IPS-15b (cell line): ENCODE results near the gene SPATA24.

Experiments
- H3K27me3 ChIP-seq: one replicate; pipeline ENCODE4 v1.6.1; 2013; ENCODE audit warnings: low read length; ENCODE audit not compliant: control insufficient read depth, insufficient read depth
- H3K36me3 ChIP-seq: one replicate; pipeline ENCODE4 v1.6.1; 2013; ENCODE audit warnings: low read length; ENCODE audit not compliant: control insufficient read depth, insufficient read depth
- H3K4me1 ChIP-seq: one replicate; pipeline ENCODE4 v1.6.1; 2013; ENCODE audit warnings: mild to moderate bottlenecking, low read length; ENCODE audit not compliant: control insufficient read depth, insufficient read depth
- H3K4me3 ChIP-seq: one replicate; pipeline ENCODE4 v1.5.1; 2013; ENCODE audit warnings: low read depth, low read length
- H3K9ac ChIP-seq: one replicate; pipeline ENCODE4 v1.6.1; 2013; ENCODE audit warnings: low read depth, mild to moderate bottlenecking, low read length
- H3K9me3 ChIP-seq: one replicate; pipeline ENCODE4 v1.6.1; 2013; ENCODE audit warnings: mild to moderate bottlenecking, low read length; ENCODE audit not compliant: control insufficient read depth, insufficient read depth

SPATA24 gene

GRCh38 chr5:139431706-139432105 lies 27.8 kb upstream of the SPATA24 start:
- Histone ChIP-seq H3K4me1 (no peaks in the 10 kb centered on the region), H3K36me3 (peaks cover 3% of the 10 kb centered on the region), H3K27me3 (no peaks in the 10 kb centered on the region), H3K4me3 (no peak overlapping the region), H3K9me3 (no peaks in the 10 kb centered on the region), H3K9ac (no peak overlapping the region)

- Histone ChIP-seq H3K36me3 (peaks cover 6% of the 10 kb centered on the region), H3K4me3 (no peak overlapping the region), H3K9me3 (no peaks in the 10 kb centered on the region), H3K9ac (no peak overlapping the region), H3K4me1 (no peaks in the 10 kb centered on the region), H3K27me3 (no peaks in the 10 kb centered on the region)
Observed at GRCh38 chr5:139430015-139430414, 26.1 kb upstream of the SPATA24 start.

- H3K9ac ChIP-seq = no peak overlapping the region
- H3K9me3 ChIP-seq = no peaks in the 10 kb centered on the region
- H3K4me3 ChIP-seq = no peak overlapping the region
- H3K36me3 ChIP-seq = peaks cover 3% of the 10 kb centered on the region
- H3K27me3 ChIP-seq = no peaks in the 10 kb centered on the region
- no peaks in the 10 kb centered on the region for H3K4me1 ChIP-seq
Observed at GRCh38 chr5:139426203-139426885, 22.5 kb upstream of the SPATA24 start.

- Histone ChIP-seq H3K9ac (no peak overlapping the region), H3K4me1 (no peaks in the 10 kb centered on the region), H3K36me3 (peaks cover 3% of the 10 kb centered on the region), H3K27me3 (no peaks in the 10 kb centered on the region), H3K9me3 (no peaks in the 10 kb centered on the region), H3K4me3 (no peak overlapping the region)
Observed at GRCh38 chr5:139425497-139425896, 21.6 kb upstream of the SPATA24 start.

GRCh38 chr5:139422307-139422893 lies 18.5 kb upstream of the SPATA24 start:
- Histone ChIP-seq H3K4me3 (no peak overlapping the region), H3K27me3 (no peaks in the 10 kb centered on the region), H3K9ac (no peak overlapping the region), H3K36me3 (peaks cover 3% of the 10 kb centered on the region), H3K4me1 (peaks cover 2% of the 10 kb centered on the region), H3K9me3 (no peaks in the 10 kb centered on the region)

GRCh38 chr5:139419226-139420192 lies 15.6 kb upstream of the SPATA24 start:
- peaks cover 2% of the 10 kb centered on the region for H3K4me1 ChIP-seq
- H3K27me3 ChIP-seq = no peaks in the 10 kb centered on the region
- H3K36me3 ChIP-seq = no peaks in the 10 kb centered on the region
- no peaks in the 10 kb centered on the region for H3K9me3 ChIP-seq
- no peak overlapping the region for H3K9ac ChIP-seq
- H3K4me3 ChIP-seq = no peak overlapping the region

GRCh38 chr5:139418793-139419192 lies 14.9 kb upstream of the SPATA24 start:
- H3K9me3 ChIP-seq = no peaks in the 10 kb centered on the region
- H3K4me1 ChIP-seq = peaks cover 2% of the 10 kb centered on the region
- no peaks in the 10 kb centered on the region for H3K27me3 ChIP-seq
- H3K4me3 ChIP-seq = no peak overlapping the region
- no peak overlapping the region for H3K9ac ChIP-seq
- H3K36me3 ChIP-seq = no peaks in the 10 kb centered on the region

- no peaks in the 10 kb centered on the region for H3K36me3 ChIP-seq
- no peak overlapping the region for H3K4me3 ChIP-seq
- H3K9ac ChIP-seq = no peak overlapping the region
- no peaks in the 10 kb centered on the region for H3K9me3 ChIP-seq
- no peaks in the 10 kb centered on the region for H3K27me3 ChIP-seq
- H3K4me1 ChIP-seq = peaks cover 2% of the 10 kb centered on the region
Observed at GRCh38 chr5:139417214-139417613, 13.3 kb upstream of the SPATA24 start.

GRCh38 chr5:139416651-139417050 lies 12.8 kb upstream of the SPATA24 start:
- H3K9me3 ChIP-seq = no peaks in the 10 kb centered on the region
- no peaks in the 10 kb centered on the region for H3K27me3 ChIP-seq
- H3K4me1 ChIP-seq = peaks cover 2% of the 10 kb centered on the region
- H3K36me3 ChIP-seq = no peaks in the 10 kb centered on the region
- no peak overlapping the region for H3K9ac ChIP-seq
- no peak overlapping the region for H3K4me3 ChIP-seq

GRCh38 chr5:139415869-139416268 lies 12.0 kb upstream of the SPATA24 start:
- Histone ChIP-seq H3K36me3 (no peaks in the 10 kb centered on the region), H3K9me3 (no peaks in the 10 kb centered on the region), H3K27me3 (no peaks in the 10 kb centered on the region), H3K9ac (no peak overlapping the region), H3K4me3 (no peak overlapping the region), H3K4me1 (peaks cover 2% of the 10 kb centered on the region)

- H3K9ac ChIP-seq = no peak overlapping the region
- H3K9me3 ChIP-seq = no peaks in the 10 kb centered on the region
- no peaks in the 10 kb centered on the region for H3K36me3 ChIP-seq
- H3K4me1 ChIP-seq = peaks cover 2% of the 10 kb centered on the region
- H3K27me3 ChIP-seq = no peaks in the 10 kb centered on the region
- H3K4me3 ChIP-seq = no peak overlapping the region
Observed at GRCh38 chr5:139415221-139415861, 11.5 kb upstream of the SPATA24 start.
